Body of pancreas (tissue), 4 donors: ENCODE data around the gene OR2H2. TPM values are rescaled to one million over a fixed set of nuclear protein-coding genes. Genes with fewer than 3 reads are reported as not detected.

Source experiments
- ATAC-seq: fragments of 150-250 bp; one replicate; pipeline ENCODE4 v1.9.1; 2016
- DNase-seq, 4 donors: peaks; one replicate each; pipeline ENCODE4 v3.0.0-alpha.2; 2019
- H3K27ac ChIP-seq, 4 donors: fragments of 200-600 bp; sonication (generic); 1 replicate in 3 of 4; 2 replicates in 1 of 4; pipeline versions ENCODE4 v1.5.1 to v1.6.1; 2016 to 2019; ENCODE audit warnings: mild to moderate bottlenecking in 1 of 4, mixed read lengths in 1 of 4, moderate library complexity in 1 of 4
- H3K27me3 ChIP-seq, 2 donors: fragments of 200-600 bp; sonication (generic); one replicate each; pipeline ENCODE4 v1.6.0; 2016; ENCODE audit warnings: mild to moderate bottlenecking in 1 of 2
- H3K36me3 ChIP-seq, 2 donors: fragments of 200-600 bp; sonication (generic); replicated peaks in 1 of 2; 2 replicates each; pipeline ENCODE4 v1.5.1; 2016; ENCODE audit warnings: low read depth in 2 of 2; ENCODE audit not compliant: insufficient read depth in 1 of 2
- H3K4me1 ChIP-seq: fragments of 200-600 bp; sonication (generic); one replicate; pipeline ENCODE4 v1.6.0; 2016
- H3K4me3 ChIP-seq, 2 donors: fragments of 200-600 bp; sonication (generic); 1 replicate in 1 of 2; 2 replicates in 1 of 2; pipeline ENCODE4 v1.5.1; 2016 to 2019
- H3K9me3 ChIP-seq, 3 donors: fragments of 200-600 bp; sonication (generic); 1 replicate in 2 of 3; 2 replicates in 1 of 3; pipeline ENCODE4 v1.5.1; 2016
- POLR2A ChIP-seq, 3 donors: fragments of 450-650 bp; IDR thresholded peaks; one replicate each; pipeline ENCODE4 v1.6.1; 2016; ENCODE audit warnings: antibody characterized with exemption in 3 of 3, mild to moderate bottlenecking in 2 of 3
- WGBS, 2 donors: methylation state at CpG; one replicate each; pipeline ENCODE4 v1.1.5; 2017; 5-methylcytosine and 5-hydroxymethylcytosine counted together
- intact Hi-C: fragments of 100-400 bp; cut with DNase I; formaldehyde crosslinking; loops from one replicate; pipeline ENCODE4 v1.15.1; 2023
- total RNA-seq, 2 donors: library from RNA; depleted of rRNA; stranded (reverse); fragments of >200 nt; gene quantifications; one replicate each; pipeline ENCODE4 v1.1.0, GENCODE V29; 2016
- TF ChIP-seq, protein P1 (sequence below), 7 experiments: fragments of 450-650 bp in 4 of 7; fragments of 200-600 bp in 3 of 7; sonication (generic) in 3 of 7; IDR thresholded peaks; one replicate each; pipeline ENCODE4 v1.5.1; 2016 to 2019; ENCODE audit warnings: antibody characterized with exemption in 7 of 7

OR2H2 gene
- total RNA-seq, 2 donors from 2014 or later = not detected

DNA sequence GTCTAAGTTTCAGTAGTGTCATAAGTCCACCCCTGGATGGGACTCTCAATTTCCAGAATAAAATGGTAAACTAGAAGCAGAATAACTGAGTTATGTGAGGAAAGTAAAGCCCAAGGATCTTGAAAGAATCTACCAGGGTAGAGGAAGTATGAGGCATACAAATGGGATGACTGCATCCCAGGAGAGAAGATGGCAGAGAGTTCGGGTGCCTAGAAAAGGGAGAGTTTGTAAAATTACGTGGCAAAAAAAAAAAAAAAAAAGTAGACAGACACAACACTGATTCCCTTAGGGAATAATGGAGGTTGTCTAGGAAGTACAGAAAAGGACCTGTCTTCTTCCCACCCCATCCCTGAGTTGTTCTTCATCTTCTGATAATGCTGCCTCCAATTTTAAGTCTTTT is 44.6 kb downstream of the OR2H2 start:
- H3K4me1 ChIP-seq = peaks cover 35% of the 10 kb centered on the region
- ATAC-seq = no peak
- TF ChIP-seq POLR2A (IDR thresholded peaks at IDR 0.05) = no peak
- TF ChIP-seq, protein P1, sequence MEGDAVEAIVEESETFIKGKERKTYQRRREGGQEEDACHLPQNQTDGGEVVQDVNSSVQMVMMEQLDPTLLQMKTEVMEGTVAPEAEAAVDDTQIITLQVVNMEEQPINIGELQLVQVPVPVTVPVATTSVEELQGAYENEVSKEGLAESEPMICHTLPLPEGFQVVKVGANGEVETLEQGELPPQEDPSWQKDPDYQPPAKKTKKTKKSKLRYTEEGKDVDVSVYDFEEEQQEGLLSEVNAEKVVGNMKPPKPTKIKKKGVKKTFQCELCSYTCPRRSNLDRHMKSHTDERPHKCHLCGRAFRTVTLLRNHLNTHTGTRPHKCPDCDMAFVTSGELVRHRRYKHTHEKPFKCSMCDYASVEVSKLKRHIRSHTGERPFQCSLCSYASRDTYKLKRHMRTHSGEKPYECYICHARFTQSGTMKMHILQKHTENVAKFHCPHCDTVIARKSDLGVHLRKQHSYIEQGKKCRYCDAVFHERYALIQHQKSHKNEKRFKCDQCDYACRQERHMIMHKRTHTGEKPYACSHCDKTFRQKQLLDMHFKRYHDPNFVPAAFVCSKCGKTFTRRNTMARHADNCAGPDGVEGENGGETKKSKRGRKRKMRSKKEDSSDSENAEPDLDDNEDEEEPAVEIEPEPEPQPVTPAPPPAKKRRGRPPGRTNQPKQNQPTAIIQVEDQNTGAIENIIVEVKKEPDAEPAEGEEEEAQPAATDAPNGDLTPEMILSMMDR (IDR thresholded peaks at IDR 0.05) = no peak
- H3K36me3 ChIP-seq = no peaks in the 10 kb centered on the region
- DNase-seq = no peak
- H3K4me3 ChIP-seq = no peak overlapping the region
- no peaks in the 10 kb centered on the region for H3K9me3 ChIP-seq
- H3K27me3 ChIP-seq = no peaks in the 10 kb centered on the region
- no peak overlapping the region for H3K27ac ChIP-seq
- 83 to 86% methylated on average over 2 of the region's 2 CpGs for WGBS, 2 donors
- intact Hi-C loops = no loop called here

DNA sequence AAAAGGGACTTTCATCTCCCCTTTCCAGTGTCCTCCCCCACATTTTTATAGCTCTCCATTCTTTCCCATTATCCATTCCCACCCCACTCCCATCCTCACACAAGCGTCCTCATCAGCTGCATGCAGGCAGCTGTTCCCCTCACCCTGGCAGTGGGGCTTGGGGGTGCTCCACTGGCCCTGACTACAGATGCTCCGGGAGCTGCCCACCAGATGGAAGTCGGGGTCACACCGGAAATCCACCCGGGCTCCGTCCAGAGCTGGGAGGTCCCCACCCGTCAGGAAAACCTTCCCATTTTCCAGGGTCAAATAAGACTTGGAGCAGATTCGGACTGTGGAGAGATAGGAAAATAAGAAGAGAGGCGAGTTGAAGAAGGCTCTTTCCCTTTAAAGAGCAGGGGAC is 45.4 kb downstream of the OR2H2 start:
- H3K27ac ChIP-seq = no peak overlapping the region
- no peaks in the 10 kb centered on the region for H3K9me3 ChIP-seq
- H3K4me1 ChIP-seq = peaks cover 35% of the 10 kb centered on the region
- H3K27me3 ChIP-seq = no peaks in the 10 kb centered on the region
- ATAC-seq = no peak
- no peak overlapping the region for H3K4me3 ChIP-seq
- DNase-seq = no peak
- H3K36me3 ChIP-seq = no peaks in the 10 kb centered on the region
- 70 to 83% methylated on average over 9 of the region's 9 CpGs for WGBS, 2 donors
- intact Hi-C loops = no loop called here
- TF ChIP-seq, protein P1 (IDR thresholded peaks at IDR 0.05) = no peak

DNA sequence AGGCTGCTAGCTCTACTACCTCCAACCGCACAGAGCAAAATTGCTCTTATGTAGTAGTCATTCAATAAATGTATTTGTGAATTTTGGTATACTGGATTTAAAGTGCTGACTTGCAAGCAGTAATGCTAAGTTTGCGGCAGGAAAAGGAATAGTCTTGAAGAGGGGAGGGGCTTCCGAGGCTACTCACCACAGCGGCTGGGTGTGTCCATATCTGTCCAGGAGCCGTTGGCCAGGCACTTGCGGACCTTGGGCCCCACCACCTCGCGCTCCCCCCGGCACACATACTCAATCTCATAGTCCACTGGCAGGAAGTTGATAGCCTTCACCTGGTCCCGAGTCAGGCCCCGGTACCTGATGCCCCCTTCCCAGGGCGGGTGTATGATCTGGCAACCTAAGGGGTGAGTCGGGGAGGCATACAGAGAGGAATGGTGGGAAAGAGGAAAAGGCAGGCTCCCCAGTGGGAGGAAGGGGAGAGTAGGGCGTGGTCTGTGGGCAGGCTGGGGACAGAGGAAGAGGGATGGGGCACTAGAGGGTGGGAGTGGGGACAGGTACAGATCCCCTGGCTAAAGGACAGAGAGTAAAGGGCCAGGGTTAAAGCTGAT is 46.4 kb downstream of the OR2H2 start:
- Histone ChIP-seq H3K9me3 (no peaks in the 10 kb centered on the region), H3K27ac (no peak overlapping the region), H3K36me3 (no peaks in the 10 kb centered on the region), H3K27me3 (no peaks in the 10 kb centered on the region), H3K4me3 (no peak overlapping the region), H3K4me1 (peaks cover 35% of the 10 kb centered on the region)
- no peak for DNase-seq
- ATAC-seq = no peak
- TF ChIP-seq, protein P1 (IDR thresholded peaks at IDR 0.05) = no peak
- no peak for TF ChIP-seq POLR2A (IDR thresholded peaks at IDR 0.05)
- intact Hi-C loops = no loop called here
- 67 to 72% methylated on average over 11 to 14 of the region's 14 CpGs for WGBS, 2 donors

DNA sequence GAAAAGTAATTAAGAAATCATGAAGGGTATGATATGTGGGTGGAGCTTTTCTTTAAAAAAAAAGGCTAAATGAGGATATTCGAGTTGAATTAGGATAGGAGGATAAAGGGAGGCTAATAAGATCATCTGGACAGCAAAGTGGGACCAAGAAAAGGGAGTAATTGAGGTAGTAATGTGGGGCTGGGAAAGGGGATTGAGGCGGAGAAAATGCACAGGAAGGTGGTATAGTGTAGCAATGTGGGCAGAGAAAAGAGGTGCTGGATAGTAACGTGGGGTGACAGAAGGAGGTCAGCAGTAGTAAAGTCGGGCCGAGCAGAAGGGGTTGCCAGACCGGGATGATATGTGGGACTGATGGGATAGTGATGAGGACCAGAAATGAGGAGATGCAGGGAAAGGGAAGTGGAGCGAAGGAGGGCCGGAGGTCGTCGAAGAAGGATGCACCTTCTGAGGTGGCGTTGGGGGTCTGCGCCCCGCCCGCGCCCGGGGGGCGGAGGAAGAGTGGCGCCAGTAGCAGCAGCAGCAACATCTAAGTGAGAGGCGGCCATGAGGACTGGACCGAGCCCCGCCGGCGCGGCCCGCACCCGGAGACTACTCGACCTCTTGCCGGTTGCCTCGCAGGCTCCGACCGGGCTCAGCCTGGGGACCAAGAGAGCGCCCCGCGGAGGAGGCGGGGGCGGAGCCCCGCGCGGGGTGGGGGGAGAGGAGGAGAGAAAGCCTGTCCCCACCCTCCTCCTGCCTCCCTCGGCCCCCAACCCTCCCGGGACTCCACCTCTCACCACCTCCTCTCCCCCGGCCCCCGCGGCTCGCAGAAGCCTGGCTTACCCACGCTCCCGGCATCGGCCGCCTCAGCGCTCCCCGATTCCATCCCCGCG is 47.2 kb downstream of the OR2H2 start:
- 5 to 10% methylated on average over 36 to 49 of the region's 53 CpGs for WGBS, 2 donors
- Histone ChIP-seq H3K27ac (peak overlapping the region in 2 of 4 donors; percentile 21 to 49), H3K4me1 (peaks cover 35% of the 10 kb centered on the region), H3K36me3 (no peaks in the 10 kb centered on the region), H3K4me3 (peak overlapping the region; percentile 82 to 83), H3K27me3 (no peaks in the 10 kb centered on the region), H3K9me3 (no peaks in the 10 kb centered on the region)
- DNase-seq (peak; percentile 33 to 50 (median 45)), ATAC-seq (peak; percentile 1)
- no peak for TF ChIP-seq POLR2A (IDR thresholded peaks at IDR 0.05)
- intact Hi-C loops = no loop called here

DNA sequence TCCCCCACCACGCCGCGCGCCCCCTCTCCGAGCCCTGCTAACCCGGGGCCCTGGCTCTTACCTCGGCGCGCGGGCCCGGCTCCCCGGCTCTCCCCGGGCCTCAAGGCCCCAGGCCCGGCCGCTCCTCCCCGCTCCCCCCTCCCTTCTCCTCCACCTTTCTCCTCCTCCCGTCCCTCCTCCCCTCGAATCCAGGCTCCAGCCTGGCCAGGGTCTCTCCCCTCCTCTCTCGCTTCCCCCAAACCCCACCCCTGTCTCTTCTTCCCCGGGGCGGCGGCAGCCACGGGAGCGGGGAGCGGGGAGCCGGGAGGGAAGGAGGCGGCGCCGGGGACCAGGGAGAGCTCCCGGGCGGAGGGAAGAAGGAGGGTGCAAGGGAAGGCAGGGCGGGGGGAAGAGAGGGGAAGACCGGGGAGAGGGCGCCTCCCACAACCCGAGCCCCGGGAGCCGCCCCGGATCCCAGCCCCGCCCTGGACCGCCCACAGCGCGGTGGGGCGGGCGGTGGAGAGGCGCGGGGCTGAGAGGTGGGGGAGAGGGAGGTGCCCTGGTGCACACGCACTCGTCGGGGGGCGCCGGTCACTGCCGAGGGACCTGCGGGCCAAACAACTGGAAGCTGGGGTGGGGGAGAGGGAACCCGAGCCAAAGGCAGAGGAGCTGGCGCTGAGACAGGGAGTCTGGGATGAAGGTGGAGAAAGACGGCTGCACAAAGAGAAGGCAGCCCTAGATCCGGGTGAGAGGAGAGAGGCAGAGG is 48.0 kb downstream of the OR2H2 start, which contains the start of gene GABBR1:
Gene GABBR1 (minus strand): TSS at position 395 of the 745 bp plus-strand sequence. CDS start 798 bp downstream, outside the sequence.
- H3K9me3 ChIP-seq = no peaks in the 10 kb centered on the region
- TF ChIP-seq POLR2A (IDR thresholded peaks at IDR 0.05) = peak; percentile 9 to 35 (median 26)
- TF ChIP-seq, protein P1 (IDR thresholded peaks at IDR 0.05) = no peak
- peak; percentile 78 to 87 (median 86) for DNase-seq
- H3K27me3 ChIP-seq = no peaks in the 10 kb centered on the region
- 0 to 1% methylated on average over 30 to 40 of the region's 57 CpGs for WGBS, 2 donors
- no peaks in the 10 kb centered on the region for H3K36me3 ChIP-seq
- intact Hi-C loops = no loop called here
- ATAC-seq = peak; percentile 92
- peak within 1 kb of the TSS in 3 of 4 donors; percentile 21 to 49 (median 47) for H3K27ac ChIP-seq
- H3K4me3 ChIP-seq = peak within 1 kb of the TSS; percentile 82 to 83
- peaks cover 29% of the 10 kb centered on the region for H3K4me1 ChIP-seq
